Measurements from ENCODE around the gene GMDS. TPM values are rescaled to one million over a fixed set of nuclear protein-coding genes. Genes with fewer than 3 reads are reported as not detected.

Gene GMDS
- total and polyA plus RNA-seq, 2 donors (not counting 3 experiments of a cell fraction or from before 2014, with no cell fraction given) = 9.8 to 23.5 TPM

DNA sequence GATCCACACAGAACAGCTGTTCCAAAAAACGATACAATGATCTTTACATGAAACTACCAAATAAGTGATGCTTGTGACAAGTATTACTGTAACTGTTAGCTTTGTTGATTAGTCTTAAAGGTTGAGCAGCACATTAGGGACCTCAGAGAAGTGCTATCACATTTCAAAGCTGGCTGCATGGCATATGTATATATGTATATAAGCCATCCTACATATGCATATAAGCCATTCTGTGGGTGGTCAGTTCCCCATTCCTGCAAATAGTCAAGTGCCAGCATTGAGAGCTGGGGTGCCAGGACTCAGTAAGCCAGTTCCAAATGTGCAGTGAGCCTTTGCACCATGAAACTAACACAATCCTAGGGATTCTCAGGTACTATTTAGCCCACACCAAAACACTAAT lies 339.4 kb downstream of the GMDS start:
- Histone ChIP-seq H3K36me3 (ENCODE audit: control insufficient read depth in 2 of 2, extremely low read depth in 1 of 2, insufficient read depth in 2 of 2, low read length in 2 of 2) (no peaks in the 10 kb centered on the region), H3K27me3 (ENCODE audit: control insufficient read depth in 2 of 2, insufficient read depth in 2 of 2, low read length in 2 of 2) (no peaks in the 10 kb centered on the region), H4K20me1 (replicated peaks; ENCODE audit: control insufficient read depth, extremely low read depth, insufficient read depth, low read length) (no peaks in the 10 kb centered on the region), H3K4me1 (ENCODE audit: control insufficient read depth, extremely low read depth, insufficient read depth, low read length) (peaks cover 38% of the 10 kb centered on the region), H3K9me3 (replicated peaks; ENCODE audit: control insufficient read depth, insufficient read depth, low read length) (no peaks in the 10 kb centered on the region), H3K9me1 (replicated peaks; ENCODE audit: control insufficient read depth, extremely low read depth, insufficient read depth, low read length) (no peaks in the 10 kb centered on the region), H3K4me2 (ENCODE audit: insufficient read depth, low read length) (no peak overlapping the region), H2AFZ (ENCODE audit: low read depth, low read length) (no peak overlapping the region), H3K9ac (replicated peaks; ENCODE audit: extremely low read depth, insufficient read depth, low read length) (no peak overlapping the region), H3K79me2 (ENCODE audit: control insufficient read depth, insufficient read depth, low read length) (no peaks in the 10 kb centered on the region), H3K4me3 (replicated peaks in 1 of 3; ENCODE audit: insufficient read depth in 1 of 3, low read depth in 1 of 3, low read length in 3 of 3) (no peak overlapping the region), H3K27ac (ENCODE audit: insufficient read depth, low read depth, low read length) (no peak overlapping the region)
- dilution Hi-C loops (cut with MboI; ENCODE audit: extremely low pct_ligation_motif_present, low sequenced_read_pairs) (no loop called here), intact Hi-C loops (cut with micrococcal nuclease) (no loop called here)
- FAIRE-seq = no peak
- no peak for DNase-seq (ENCODE audit: low read depth, low spot score)
- ChIA-PET POLR2A (no interaction called here), CTCF (interaction anchor here (1.4 kb wide), 1 partner anchor 9 kb away, joined by 3 read pairs; no protein-coding TSS in a partner anchor)
- TF ChIP-seq POLR2AphosphoS5 (IDR thresholded peaks at IDR 0.05; ENCODE audit: insufficient read depth, low read depth, low read length) = no peak
- no peak for TF ChIP-seq EZH2 (IDR thresholded peaks at IDR 0.05; ENCODE audit: borderline replicate concordance, low read depth, low read length, severe bottlenecking)
- BruUV-seq (replicated peaks) = no TSS peak

DNA sequence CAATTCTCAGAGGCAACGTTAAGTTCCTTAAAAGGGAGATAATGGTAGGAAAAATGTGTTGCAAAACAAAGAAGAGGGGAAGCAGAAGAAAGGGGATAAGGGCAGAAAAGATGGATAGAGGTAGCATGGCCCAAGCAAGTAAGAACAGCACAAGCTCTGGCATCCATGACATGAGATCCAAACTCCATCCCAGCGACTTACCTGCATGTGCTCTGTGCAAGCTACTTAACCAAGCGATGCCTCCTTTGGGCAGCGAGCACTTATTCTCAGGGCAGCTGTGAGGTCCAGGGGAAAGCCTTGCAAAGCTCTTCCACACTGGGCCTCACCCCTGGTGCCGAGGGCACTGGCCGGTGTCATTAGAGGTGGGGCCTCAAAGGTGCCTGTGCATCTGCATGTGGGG lies 340.5 kb downstream of the GMDS start:
- Histone ChIP-seq H3K9ac (replicated peaks; ENCODE audit: extremely low read depth, insufficient read depth, low read length) (no peak overlapping the region), H3K4me3 (replicated peaks in 1 of 3; ENCODE audit: insufficient read depth in 1 of 3, low read depth in 1 of 3, low read length in 3 of 3) (no peak overlapping the region), H3K4me2 (ENCODE audit: insufficient read depth, low read length) (no peak overlapping the region), H3K9me1 (replicated peaks; ENCODE audit: control insufficient read depth, extremely low read depth, insufficient read depth, low read length) (no peaks in the 10 kb centered on the region), H3K27me3 (ENCODE audit: control insufficient read depth in 2 of 2, insufficient read depth in 2 of 2, low read length in 2 of 2) (no peaks in the 10 kb centered on the region), H3K79me2 (ENCODE audit: control insufficient read depth, insufficient read depth, low read length) (no peaks in the 10 kb centered on the region), H3K4me1 (ENCODE audit: control insufficient read depth, extremely low read depth, insufficient read depth, low read length) (peaks cover 28% of the 10 kb centered on the region), H3K27ac (ENCODE audit: insufficient read depth, low read depth, low read length) (no peak overlapping the region), H4K20me1 (replicated peaks; ENCODE audit: control insufficient read depth, extremely low read depth, insufficient read depth, low read length) (no peaks in the 10 kb centered on the region), H2AFZ (ENCODE audit: low read depth, low read length) (no peak overlapping the region), H3K36me3 (ENCODE audit: control insufficient read depth in 2 of 2, extremely low read depth in 1 of 2, insufficient read depth in 2 of 2, low read length in 2 of 2) (no peaks in the 10 kb centered on the region), H3K9me3 (replicated peaks; ENCODE audit: control insufficient read depth, insufficient read depth, low read length) (no peaks in the 10 kb centered on the region)
- ChIA-PET POLR2A (no interaction called here), CTCF (interaction anchor here (1.0 kb wide), 1 partner anchor 199 kb away, joined by 3 read pairs; no protein-coding TSS in a partner anchor)
- TF ChIP-seq GATA2 (IDR thresholded peaks at IDR 0.05; ENCODE audit: insufficient read depth, insufficient read length, low read depth, low read length) (no peak), MYC (IDR thresholded peaks at IDR 0.05; ENCODE audit: low read depth, low read length) (no peak), JUN (IDR thresholded peaks at IDR 0.05; ENCODE audit: borderline replicate concordance, insufficient read depth, insufficient read length, low read depth) (no peak), POLR2A (IDR thresholded peaks at IDR 0.05; ENCODE audit: low read depth, low read length) (no peak), POLR2AphosphoS5 (IDR thresholded peaks at IDR 0.05; ENCODE audit: insufficient read depth, low read depth, low read length) (no peak), EZH2 (IDR thresholded peaks at IDR 0.05; ENCODE audit: borderline replicate concordance, low read depth, low read length, severe bottlenecking) (no peak), FOS (IDR thresholded peaks at IDR 0.05; ENCODE audit: borderline replicate concordance, insufficient read depth, low read length) (no peak)
- TF ChIP-seq, protein P1, sequence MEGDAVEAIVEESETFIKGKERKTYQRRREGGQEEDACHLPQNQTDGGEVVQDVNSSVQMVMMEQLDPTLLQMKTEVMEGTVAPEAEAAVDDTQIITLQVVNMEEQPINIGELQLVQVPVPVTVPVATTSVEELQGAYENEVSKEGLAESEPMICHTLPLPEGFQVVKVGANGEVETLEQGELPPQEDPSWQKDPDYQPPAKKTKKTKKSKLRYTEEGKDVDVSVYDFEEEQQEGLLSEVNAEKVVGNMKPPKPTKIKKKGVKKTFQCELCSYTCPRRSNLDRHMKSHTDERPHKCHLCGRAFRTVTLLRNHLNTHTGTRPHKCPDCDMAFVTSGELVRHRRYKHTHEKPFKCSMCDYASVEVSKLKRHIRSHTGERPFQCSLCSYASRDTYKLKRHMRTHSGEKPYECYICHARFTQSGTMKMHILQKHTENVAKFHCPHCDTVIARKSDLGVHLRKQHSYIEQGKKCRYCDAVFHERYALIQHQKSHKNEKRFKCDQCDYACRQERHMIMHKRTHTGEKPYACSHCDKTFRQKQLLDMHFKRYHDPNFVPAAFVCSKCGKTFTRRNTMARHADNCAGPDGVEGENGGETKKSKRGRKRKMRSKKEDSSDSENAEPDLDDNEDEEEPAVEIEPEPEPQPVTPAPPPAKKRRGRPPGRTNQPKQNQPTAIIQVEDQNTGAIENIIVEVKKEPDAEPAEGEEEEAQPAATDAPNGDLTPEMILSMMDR (IDR thresholded peaks at IDR 0.05; ENCODE audit: extremely low read depth in 1 of 2, insufficient read depth in 1 of 2, low read depth in 1 of 2, low read length in 2 of 2) = no peak
- TF ChIP-seq, protein P2, sequence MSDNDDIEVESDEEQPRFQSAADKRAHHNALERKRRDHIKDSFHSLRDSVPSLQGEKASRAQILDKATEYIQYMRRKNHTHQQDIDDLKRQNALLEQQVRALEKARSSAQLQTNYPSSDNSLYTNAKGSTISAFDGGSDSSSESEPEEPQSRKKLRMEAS (IDR thresholded peaks at IDR 0.05; ENCODE audit: insufficient read depth, insufficient read length) = no peak
- no TSS peak for BruUV-seq (replicated peaks)
- DNase-seq (ENCODE audit: low read depth, low spot score) (no peak), FAIRE-seq (no peak)
- dilution Hi-C loops (cut with MboI; ENCODE audit: extremely low pct_ligation_motif_present, low sequenced_read_pairs) (no loop called here), intact Hi-C loops (cut with micrococcal nuclease) (no loop called here)

Measured in endothelial cell of umbilical vein (primary cell).